ENCODE measurements around the gene FRMPD4.

FRMPD4 gene

GRCh38 chrX:12137951-12138360, 317 bp upstream of the FRMPD4 start:
- TF ChIP-seq, protein P1, sequence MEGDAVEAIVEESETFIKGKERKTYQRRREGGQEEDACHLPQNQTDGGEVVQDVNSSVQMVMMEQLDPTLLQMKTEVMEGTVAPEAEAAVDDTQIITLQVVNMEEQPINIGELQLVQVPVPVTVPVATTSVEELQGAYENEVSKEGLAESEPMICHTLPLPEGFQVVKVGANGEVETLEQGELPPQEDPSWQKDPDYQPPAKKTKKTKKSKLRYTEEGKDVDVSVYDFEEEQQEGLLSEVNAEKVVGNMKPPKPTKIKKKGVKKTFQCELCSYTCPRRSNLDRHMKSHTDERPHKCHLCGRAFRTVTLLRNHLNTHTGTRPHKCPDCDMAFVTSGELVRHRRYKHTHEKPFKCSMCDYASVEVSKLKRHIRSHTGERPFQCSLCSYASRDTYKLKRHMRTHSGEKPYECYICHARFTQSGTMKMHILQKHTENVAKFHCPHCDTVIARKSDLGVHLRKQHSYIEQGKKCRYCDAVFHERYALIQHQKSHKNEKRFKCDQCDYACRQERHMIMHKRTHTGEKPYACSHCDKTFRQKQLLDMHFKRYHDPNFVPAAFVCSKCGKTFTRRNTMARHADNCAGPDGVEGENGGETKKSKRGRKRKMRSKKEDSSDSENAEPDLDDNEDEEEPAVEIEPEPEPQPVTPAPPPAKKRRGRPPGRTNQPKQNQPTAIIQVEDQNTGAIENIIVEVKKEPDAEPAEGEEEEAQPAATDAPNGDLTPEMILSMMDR (IDR thresholded peaks at IDR 0.05; ENCODE audit: borderline replicate concordance, control extremely low read depth, extremely low read depth, insufficient read depth, missing control alignments), result no peak
- DNase-seq (ENCODE audit: low spot score), result no peak
- in situ Hi-C loops (cut with MboI; ENCODE audit: low sequenced_read_pairs, unreplicated experiment), result no loop called here

DNA sequence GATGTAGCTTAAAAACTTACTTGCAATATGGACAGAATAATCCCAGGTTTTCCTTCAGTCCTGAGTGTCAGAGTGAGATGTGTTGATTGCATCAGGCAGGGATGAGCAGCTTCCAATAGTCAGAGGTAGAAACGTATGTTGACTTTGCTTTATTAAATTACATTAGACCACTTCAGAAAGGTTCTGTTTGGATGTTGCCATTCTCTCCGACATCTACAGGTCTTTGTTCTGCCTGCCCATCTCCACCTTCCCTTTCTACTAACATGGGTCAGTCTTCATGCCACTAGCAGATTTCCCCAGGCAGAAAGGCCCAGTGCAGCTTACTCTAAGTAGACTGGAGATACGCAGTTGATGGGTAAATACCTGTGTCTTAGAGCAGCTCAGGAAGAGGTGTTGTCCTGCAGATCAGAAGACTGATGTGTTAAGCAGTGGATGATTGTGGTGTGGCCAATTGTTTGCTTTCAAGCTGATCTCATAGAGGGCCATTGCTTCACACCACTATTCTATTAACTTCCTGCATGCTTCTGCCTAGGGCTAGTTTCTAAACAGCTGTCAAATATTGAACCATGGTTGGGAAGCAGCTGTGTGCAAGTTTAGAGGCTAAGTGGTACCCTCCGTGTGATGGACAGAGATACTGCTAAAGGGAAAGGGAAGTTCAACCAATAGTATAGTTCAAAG, 1.8 kb downstream of the FRMPD4 start:
- in situ Hi-C loops (cut with MboI; ENCODE audit: low sequenced_read_pairs, unreplicated experiment), result no loop called here
- TF ChIP-seq, protein P1 (IDR thresholded peaks at IDR 0.05; ENCODE audit: borderline replicate concordance, control extremely low read depth, extremely low read depth, insufficient read depth, missing control alignments), result no peak
- DNase-seq (ENCODE audit: low spot score), result no peak

DNA sequence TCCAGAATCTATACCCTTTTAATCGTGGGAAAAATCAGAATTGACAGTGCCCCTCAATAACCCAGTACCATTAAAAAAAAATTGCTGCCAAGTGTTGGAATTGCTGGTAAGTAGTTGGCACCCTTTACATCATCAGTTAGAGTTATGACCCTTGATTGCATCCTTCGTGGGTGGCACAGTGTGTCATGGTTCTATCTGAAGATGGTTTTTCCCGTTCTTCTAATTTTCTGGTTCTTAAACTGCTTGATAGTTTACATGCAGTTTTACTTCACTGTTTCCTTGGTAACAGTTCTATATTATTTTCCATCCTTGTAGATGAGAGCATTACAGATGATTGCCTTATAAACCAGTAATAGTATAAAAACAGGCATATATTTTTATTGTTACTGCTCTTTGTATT, 3.2 kb downstream of the FRMPD4 start:
- TF ChIP-seq, protein P1 (IDR thresholded peaks at IDR 0.05; ENCODE audit: borderline replicate concordance, control extremely low read depth, extremely low read depth, insufficient read depth, missing control alignments), result no peak

DNA sequence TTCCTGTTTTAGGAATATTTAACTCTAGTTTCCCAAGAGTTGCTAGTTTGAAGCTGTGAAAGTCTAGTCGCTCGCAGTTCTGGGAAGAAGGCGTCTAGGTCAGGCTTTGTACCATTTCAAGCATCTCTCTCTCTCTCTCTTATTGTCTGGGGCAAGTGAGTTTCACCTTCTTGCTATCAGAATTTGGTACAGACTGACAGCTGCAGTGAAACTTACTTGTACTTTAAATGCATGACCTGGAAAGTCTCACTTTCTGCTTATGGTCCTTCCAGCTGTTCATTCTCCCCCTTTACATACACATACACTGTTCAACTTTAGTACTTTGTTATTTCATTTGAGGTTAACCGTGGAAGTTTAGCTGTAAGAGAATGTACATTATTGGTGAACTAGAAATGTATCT, 4.4 kb downstream of the FRMPD4 start:
- in situ Hi-C loops (cut with MboI; ENCODE audit: low sequenced_read_pairs, unreplicated experiment), result no loop called here
- no peak for DNase-seq (ENCODE audit: low spot score)
- TF ChIP-seq, protein P1 (IDR thresholded peaks at IDR 0.05; ENCODE audit: borderline replicate concordance, control extremely low read depth, extremely low read depth, insufficient read depth, missing control alignments), result no peak

More for the DNA sequence above, 3.2 kb downstream of the FRMPD4 start:
- in situ Hi-C loops (cut with MboI; ENCODE audit: low sequenced_read_pairs, unreplicated experiment), result no loop called here
- no peak for DNase-seq (ENCODE audit: low spot score)

GRCh38 chrX:12145402-12145801, 7.1 kb downstream of the FRMPD4 start:
- in situ Hi-C loops (cut with MboI; ENCODE audit: low sequenced_read_pairs, unreplicated experiment), result no loop called here
- TF ChIP-seq, protein P1 (IDR thresholded peaks at IDR 0.05; ENCODE audit: borderline replicate concordance, control extremely low read depth, extremely low read depth, insufficient read depth, missing control alignments), result no peak
- no peak for DNase-seq (ENCODE audit: low spot score)

- TF ChIP-seq, protein P1 (IDR thresholded peaks at IDR 0.05; ENCODE audit: borderline replicate concordance, control extremely low read depth, extremely low read depth, insufficient read depth, missing control alignments), result no peak
- in situ Hi-C loops (cut with MboI; ENCODE audit: low sequenced_read_pairs, unreplicated experiment), result no loop called here
- no peak for DNase-seq (ENCODE audit: low spot score)
Observed at GRCh38 chrX:12149670-12150407, 11.6 kb downstream of the FRMPD4 start.
